GM21717 (cell line): ENCODE data around the gene DCAF11.
A peak's percentile ranks its signal among the peaks of the same experiment; 100 is the strongest.

Experiments
- ATAC-seq: cut with Tn5 transposase; IDR thresholded peaks from one replicate; pipeline ENCODE4 v1.9.1; 2021; ENCODE audit warnings: mild to moderate bottlenecking, moderate library complexity; ENCODE audit not compliant: unreplicated experiment

Gene DCAF11

GRCh38 chr14:24114532-24115421 is at the start of gene DCAF11, which contains the start of gene NRL:
Gene DCAF11 (plus strand): TSS chr14:24114777. CDS start chr14:24115595, 818 bp downstream.
Gene NRL (minus strand): TSS chr14:24114949. CDS start chr14:24082848, 32,101 bp downstream.
- ATAC-seq = peak; percentile 81

GRCh38 chr14:24064856-24065255 is 49.7 kb upstream of the DCAF11 start:
- ATAC-seq = no peak

GRCh38 chr14:24065408-24065807 is 49.2 kb upstream of the DCAF11 start:
- ATAC-seq = no peak

DNA sequence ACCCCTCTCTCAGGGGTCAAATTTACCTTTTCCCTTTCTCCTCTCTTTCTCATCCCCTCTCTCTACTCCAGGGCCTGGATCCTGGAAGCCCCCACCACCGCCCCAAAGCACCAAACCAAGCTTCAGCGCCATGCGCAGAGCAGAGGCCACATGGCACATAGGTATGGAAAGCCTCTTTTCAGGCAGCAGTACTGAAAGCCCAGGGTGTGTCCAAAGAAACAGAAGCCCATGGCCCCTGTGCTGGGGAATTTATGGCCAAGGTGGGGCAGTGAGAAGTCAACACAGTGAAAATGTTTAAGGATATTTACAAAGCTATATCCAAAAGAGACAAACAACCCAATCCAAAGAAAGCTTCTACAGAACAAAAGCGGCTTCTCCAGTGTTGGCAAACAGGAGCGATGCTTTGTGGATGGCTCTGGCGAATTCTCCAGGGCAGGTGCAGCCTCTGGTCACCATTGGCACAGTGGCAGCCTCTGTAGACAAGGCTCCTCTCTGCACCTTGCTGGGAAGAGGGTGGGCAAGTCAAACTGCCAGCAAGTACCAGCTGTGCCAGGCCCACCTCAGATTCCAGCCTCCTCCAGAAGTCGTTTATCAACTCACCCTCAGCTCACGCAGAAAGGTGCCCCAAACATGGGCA is 48.0 kb upstream of the DCAF11 start:
- ATAC-seq = no peak

GRCh38 chr14:24067133-24068082 is 47.2 kb upstream of the DCAF11 start:
- ATAC-seq = no peak

DNA sequence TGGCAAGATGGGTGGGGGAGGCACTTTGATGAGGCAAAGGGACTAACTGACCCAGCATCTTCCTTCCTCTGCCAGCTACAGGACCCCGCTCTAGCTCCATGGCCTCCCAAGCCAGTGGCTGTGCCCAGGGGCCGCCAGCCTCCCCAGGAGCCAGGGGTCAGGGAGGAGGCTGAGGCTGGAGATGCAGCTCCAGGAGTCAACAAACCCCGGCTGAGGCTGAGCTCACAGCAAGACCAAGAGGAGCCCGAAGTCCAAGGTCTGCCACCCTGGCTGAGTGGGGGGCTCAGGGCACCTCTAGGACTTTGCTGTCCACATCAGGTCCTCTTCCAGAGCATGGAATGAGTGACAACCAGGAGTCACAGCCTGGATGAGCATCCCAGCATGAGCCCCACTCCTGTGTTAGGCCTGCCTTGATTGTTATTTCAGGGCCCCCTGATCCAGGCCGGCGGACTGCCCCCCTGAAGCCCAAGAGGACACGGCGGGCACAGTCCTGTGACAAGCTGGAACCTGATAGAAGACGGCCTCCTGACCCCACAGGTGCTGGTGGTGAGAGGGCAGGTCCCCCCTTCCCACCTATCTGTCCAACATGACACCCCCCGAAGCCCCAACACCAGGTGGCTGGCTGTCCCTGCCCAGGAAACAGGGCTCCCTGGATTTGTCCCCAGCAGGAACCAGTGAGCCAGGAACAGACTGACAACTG is 45.7 kb upstream of the DCAF11 start:
- ATAC-seq = no peak

DNA sequence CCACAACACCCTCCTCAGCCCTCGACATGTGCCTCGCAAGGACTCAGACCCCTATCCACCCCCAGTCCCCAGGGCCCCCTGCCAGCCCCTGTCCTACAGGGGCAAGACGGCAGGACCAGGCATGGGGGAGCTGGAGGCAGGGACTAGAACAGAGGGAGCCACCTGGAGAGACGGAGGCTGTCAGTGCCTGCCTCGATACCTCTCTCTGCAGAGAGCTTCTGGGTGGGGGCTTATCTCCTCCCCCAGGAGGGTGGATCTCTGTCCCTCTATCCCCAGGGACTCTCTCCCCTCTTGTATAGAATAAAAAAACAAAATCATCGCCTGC is 45.2 kb upstream of the DCAF11 start:
- ATAC-seq = no peak

DNA sequence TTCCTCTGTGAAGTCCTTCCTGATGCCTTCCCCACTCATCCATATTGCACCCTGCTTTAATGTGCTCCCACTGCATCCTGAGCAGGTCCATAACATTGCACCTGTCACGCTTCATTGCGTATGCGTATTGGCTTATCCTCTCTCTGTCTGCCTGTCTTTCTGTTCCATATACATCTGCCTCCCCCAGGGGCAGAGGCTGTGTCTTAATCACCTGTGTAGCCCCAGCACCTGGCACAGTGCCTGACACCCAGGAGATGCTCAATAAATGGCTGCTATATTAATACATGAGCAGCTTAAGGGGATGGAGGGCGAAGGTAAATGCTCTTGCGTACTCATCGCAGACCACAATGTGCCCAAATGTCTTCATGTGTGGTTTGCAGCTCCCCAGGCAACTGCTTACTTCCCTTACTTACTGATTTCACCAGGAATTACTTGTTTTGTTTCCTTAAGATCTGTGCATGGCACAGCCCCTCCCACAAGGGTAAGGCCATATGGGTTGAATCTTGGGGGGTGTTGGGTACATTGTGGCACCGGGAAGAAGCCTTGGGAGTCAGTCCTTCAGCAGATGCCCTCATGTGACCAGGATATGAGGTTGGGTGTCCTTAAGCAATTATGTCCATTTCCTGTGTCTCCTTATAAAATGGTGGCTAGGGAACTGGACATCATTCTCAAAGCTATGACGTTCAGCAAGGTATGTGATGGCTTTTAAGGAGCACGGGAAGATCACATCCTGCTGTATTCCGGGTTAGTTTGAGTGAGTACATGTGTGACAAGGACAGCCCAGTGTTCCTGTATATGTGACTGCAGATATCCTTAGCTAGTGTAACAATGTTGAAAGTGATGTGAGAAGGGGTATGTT is 44.1 kb upstream of the DCAF11 start:
- ATAC-seq = no peak

DNA sequence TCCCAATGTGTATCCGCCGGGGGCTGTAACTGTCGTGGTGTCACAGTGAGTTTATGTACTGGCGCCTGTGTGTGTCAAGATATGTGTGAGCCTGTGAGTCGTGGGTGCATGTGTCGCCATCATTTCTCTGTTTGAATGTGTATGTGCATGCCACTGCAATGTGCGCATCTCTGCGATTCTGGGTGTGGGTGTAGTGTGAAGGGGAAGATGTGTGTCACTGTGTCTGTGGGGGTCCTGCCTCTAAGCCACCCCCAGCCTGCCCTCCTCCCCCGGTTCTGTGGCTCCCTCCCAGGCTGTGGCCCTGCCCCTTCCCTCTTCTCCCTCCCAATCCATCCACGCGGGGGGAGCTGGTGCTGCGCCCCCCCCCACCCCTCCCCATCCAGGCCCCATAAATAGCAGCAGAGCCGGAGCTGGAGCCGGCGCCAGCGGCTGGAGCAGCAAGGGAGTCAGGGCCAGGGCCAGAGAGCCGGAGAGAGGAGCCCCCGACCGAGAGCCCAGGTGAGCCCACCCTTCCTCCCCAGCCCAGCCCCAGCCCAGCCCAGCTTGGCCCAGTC is 43.4 kb upstream of the DCAF11 start, which contains the start of gene CPNE6:
CPNE6 (plus strand) TSS at position 419 of the 554 bp plus-strand sequence. CDS start 1,375 bp downstream, outside the sequence.
- ATAC-seq = no peak

GRCh38 chr14:24071836-24072430 is 42.6 kb upstream of the DCAF11 start:
- no peak for ATAC-seq

- ATAC-seq = no peak
Measured at GRCh38 chr14:24072436-24072835, 42.1 kb upstream of the DCAF11 start.

- no peak for ATAC-seq
Measured at GRCh38 chr14:24072881-24073877, 41.4 kb upstream of the DCAF11 start.

DNA sequence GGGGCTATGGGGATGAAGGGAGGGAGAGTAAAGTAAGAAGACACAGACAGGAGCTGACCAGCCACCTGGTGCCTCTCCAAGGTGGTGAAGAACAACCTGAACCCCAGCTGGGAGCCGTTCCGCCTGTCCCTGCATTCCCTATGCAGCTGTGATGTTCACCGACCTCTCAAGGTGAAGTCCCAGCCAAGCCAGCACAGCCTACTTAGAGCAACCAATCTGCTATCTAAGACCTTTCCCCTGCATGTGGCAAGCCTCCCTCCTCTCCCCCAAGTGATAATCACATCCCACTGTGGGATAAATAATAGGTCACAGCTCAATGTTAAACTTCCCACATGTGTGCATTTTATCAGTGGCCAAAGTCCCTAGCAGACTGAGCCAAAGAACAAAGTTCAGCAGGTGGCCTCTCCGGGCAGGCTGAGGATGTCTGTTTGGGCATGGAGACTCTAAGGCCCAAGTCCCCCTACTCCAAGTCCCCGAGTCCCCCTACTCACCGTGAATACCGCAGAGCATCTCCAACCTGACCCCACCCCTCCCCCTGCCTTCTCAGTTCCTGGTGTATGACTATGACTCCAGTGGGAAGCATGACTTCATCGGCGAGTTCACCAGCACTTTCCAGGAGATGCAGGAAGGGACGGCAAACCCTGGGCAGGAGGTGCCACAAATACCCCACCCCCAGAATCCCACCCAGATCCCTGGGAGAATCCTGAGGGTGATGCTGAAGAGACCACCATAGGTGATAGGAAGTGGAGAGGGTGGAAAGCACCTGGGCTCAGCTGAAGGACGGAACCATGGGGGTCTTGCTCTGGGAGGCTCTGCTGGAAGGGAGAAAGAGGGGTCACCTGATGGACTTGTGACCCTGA is 39.7 kb upstream of the DCAF11 start:
- no peak for ATAC-seq

DNA sequence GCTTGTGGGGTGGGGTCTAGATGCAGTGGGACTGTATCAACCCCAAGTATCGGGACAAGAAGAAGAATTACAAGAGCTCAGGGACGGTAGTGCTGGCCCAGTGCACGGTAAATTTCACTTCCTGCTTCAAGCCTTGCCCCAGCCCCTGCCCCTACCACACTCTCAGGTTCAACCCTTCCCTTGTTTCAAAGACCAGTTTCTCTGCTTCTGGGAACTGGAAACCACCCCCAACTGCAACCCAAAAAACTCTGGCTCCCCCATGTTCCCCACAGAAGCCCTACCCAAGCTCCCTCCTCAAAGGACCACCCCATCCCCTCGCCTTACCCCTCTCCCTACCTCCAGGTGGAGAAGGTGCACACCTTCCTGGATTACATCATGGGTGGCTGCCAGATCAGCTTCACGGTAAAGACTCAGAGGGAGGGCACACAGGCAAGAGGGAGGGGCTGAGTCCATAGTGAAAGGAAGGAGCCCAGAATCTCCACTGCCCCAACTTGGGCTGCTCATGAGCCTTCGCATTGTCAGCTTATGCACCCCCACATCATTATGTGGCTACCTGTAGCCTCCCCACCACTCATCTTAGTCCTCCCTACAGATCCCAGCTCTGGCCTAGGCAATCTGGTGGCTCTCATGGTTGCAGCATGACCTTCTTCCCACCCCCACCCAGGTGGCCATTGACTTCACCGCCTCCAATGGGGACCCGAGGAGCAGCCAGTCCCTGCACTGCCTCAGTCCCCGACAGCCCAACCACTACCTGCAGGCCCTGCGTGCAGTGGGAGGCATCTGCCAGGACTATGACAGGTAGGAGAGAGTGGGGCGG is 38.9 kb upstream of the DCAF11 start:
- no peak for ATAC-seq

DNA sequence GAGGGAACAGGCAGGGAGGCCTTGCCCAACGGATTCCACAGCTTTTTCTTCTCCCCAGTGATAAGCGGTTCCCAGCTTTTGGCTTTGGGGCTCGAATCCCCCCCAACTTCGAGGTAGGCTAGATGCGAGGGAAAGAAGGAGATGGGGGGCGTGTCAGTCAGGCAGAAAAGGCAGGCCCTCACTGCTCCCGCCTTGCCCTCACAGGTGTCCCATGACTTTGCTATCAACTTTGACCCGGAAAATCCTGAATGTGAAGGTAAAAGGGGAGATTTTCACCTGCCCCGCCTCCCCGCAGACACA is 38.3 kb upstream of the DCAF11 start:
- ATAC-seq = no peak

- no peak for ATAC-seq
Measured at GRCh38 chr14:24077086-24077485, 37.5 kb upstream of the DCAF11 start.
